HuH-7.5 (cell line): ENCODE results near the gene CTDSP1.
A peak's percentile ranks its signal among the peaks of the same experiment; 100 is the strongest.

Experiments
- DNase-seq: peaks from one replicate; pipeline ENCODE4 v3.0.0; 2011; ENCODE audit warnings: low spot score

The CTDSP1 gene, protein sequence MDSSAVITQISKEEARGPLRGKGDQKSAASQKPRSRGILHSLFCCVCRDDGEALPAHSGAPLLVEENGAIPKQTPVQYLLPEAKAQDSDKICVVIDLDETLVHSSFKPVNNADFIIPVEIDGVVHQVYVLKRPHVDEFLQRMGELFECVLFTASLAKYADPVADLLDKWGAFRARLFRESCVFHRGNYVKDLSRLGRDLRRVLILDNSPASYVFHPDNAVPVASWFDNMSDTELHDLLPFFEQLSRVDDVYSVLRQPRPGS

DNA sequence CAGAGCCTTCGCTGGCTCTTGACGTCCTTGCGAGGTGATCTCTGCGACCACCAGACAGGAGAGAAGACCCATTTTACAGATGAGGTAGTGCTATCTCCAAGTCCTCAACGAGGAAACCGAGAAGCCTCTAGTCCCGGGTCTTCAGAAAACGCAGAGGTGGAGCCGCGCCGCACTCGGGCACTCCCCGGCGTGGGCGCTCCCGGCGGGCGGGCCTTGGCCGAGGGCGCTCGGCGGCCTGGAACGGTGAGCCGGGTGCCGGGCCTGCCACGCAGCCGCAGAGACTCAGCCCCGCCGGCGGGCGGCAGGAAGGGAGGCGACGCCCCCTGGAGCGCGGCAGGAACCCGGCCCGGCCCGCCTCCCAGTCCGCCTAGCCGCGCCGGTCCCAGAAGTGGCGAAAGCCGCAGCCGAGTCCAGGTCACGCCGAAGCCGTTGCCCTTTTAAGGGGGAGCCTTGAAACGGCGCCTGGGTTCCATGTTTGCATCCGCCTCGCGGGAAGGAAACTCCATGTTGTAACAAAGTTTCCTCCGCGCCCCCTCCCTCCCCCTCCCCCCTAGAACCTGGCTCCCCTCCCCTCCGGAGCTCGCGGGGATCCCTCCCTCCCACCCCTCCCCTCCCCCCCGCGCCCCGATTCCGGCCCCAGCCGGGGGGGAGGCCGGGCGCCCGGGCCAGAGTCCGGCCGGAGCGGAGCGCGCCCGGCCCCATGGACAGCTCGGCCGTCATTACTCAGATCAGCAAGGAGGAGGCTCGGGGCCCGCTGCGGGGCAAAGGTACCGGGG lies at the start of gene CTDSP1:
TSS of gene CTDSP1 (plus strand) at position 478 of the 776 bp plus-strand sequence. CDS start at position 701, 223 bp downstream.
- DNase-seq = peak; percentile 92

GRCh38 chr2:218354045-218354444 lies 45.6 kb upstream of the CTDSP1 start:
- no peak for DNase-seq

GRCh38 chr2:218354850-218355443 lies 44.7 kb upstream of the CTDSP1 start:
- DNase-seq = no peak

DNA sequence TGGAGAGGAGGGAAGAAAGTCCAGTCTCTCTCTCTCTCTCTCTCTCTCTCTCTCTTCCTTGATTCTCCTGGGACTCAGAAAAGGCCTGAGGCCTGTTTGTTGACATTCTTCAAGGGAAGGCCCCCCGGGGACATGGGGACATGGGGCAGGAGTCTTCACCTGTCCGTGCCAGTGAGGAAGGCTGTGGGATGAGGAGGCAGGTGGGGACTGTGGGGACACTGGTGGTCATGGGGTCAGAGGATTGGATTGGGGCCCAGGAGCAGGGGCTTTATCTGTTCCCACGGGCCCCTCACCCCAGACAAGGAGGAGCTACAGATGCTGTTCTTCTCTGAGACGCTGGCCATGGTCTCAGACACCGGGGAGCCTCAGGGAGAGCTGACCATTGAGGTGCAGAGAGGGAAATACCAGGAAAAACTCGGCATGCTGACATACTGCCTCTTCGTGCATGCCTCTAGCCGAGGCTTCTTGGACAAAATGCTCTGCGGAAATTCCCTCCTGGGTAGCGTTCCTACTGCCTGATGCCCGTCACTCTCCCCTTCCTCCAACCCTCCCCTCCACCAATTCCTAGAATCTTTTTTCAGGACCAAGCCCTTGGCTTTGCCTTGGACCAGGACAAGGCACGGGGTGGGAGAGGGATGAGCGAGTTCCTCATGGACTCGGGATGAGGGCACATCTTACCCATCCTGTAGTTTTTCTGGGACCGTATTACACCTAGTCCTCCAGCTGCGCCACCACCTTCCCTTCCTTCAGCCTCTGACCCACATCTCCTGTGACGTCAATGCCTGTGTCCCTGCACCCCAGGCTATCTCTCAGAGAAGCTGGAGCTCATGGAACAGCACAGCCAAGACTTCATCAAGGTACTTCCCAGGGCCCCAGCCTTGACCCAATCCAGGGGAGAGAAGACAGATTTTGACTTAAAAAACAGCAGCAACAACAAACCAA lies 42.2 kb upstream of the CTDSP1 start:
- no peak for DNase-seq

DNA sequence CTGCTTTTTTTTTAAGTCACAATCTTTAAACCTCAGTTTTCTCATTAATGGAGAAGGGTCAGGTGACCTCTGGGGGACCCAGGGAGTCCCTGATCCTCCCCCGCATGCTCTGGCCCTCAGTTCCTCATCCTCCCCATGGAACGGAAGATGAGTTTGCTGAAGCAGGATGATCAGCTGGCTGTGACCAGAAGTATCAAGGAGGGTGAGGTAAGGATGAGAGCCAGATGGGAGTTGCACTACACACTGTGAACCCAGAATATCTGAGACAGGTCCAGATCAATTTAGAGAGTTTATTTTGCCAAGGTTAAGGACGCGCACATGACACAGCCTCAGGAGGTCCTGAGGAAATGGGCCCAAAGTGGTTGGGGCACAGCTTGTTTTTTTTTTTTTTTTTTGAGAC lies 39.2 kb upstream of the CTDSP1 start:
- DNase-seq = no peak

DNA sequence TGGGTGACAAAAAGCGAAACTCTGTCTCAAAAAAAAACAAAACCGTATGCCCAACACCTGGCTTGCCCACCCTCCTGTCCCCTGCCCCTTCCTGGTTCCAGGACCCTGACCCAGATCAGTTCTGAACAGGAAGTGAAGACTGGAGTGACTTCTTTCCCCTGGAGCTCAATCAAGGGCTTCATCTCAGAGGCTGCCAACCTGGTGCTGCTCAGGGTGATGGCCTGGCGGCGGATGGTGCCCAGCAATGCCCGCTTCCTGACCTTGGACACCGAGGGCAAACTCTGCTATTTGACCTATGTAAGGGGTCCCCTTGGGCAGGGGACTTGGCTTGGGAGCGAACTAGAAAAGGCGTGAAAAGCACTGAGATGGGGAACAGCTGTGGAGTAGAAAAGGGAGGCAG lies 37.1 kb upstream of the CTDSP1 start:
- DNase-seq = no peak

- DNase-seq = no peak
These were observed 35.9 kb upstream of the CTDSP1 start for GRCh38 chr2:218363736-218364135.

DNA sequence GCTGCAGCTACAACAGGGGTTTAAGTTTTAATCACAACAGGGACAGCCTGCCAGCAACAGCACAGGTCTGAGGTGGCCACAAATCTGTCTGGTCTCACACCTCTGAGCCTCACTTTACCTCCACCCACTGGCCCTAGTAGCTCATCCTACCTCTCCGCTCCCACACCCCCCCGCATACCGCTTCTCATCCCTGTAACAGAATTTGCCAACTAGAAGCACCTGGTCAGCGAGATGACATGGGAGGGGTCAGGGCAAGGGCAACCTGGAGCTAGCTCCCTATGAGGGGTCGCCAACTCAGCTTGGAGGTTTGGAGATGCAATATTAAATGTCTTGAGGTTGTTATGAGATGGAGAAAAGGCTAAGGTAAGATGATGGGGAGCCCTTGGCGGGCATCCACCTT lies 35.5 kb upstream of the CTDSP1 start:
- DNase-seq = no peak

- no peak for DNase-seq
These were observed 32.9 kb upstream of the CTDSP1 start for GRCh38 chr2:218366621-218367414.

- DNase-seq = peak; percentile 90
These were observed 32.1 kb upstream of the CTDSP1 start for GRCh38 chr2:218367415-218368149.

DNA sequence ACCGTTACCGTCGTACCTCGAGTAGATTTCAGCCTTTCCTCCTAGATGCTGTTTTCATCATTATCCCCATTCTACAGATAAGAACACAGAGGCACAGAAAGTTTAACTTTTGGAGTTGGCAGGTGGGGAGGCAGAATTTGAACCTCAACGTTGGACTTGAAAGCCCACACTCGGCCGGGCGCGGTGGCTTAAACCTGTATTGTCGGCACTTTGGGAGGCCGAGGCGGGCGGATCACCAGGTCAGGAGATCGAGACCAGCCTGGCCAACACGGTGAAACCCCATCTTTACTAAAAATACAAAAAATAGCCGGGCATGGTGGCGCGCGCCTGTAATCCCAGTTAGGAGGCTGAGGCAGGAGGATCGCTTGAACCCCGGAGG lies 31.5 kb upstream of the CTDSP1 start:
- DNase-seq = no peak

GRCh38 chr2:218368621-218369153 lies 31.0 kb upstream of the CTDSP1 start:
- peak; percentile 58 for DNase-seq

- DNase-seq = no peak
These were observed 30.3 kb upstream of the CTDSP1 start for GRCh38 chr2:218369330-218369729.

DNA sequence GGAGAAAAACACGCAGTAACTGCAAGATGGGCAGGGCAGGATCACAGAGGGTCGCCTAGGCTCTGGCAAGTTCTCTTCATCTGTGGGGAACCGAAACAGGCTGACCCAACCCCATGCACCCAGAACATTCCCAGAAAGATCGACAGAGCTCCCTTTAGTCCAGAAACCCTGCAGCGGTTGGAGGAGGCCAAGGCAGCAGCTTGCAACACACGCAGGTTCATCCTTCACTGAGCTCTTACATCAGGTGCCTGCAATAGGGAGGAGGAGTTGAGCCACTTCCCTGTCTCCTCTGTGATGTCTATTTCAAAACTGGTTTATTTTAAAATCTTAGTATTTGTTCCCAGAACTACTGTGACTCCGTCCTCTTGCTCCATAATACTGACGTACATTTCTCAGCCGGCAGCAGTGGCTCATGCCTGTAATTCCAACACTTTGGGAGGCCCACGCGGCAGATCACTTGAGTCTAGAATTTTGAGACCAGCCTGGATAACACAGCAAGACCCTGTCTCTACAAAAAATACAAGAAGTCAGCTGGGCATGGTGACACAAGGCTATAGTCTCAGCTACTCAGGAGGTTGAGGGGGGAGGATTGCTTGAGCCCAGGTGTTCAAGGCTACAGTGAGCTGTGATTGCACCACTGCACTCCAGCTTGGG lies 29.1 kb upstream of the CTDSP1 start:
- DNase-seq = no peak

- DNase-seq = no peak
These were observed 27.7 kb upstream of the CTDSP1 start for GRCh38 chr2:218371983-218372350.

DNA sequence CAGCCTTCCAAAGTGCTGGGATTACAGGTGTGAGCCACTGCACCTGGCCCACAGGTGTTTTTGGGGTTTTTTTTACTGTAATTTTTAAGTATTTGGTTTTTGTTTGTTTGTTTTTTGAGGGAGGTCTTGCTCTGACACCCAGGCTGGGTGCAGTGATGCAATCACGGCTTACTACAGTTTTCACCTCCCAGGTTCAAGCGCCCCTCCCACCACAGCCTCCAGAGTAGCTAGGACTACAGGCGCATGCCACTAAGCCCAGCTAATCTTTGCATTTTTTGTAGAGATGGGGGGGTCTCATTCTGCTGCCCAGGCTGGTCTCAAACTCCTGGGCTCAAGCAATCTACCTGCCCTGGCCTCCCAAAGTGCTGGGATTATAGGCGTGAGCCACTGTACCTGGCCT lies 24.9 kb upstream of the CTDSP1 start:
- DNase-seq = no peak

GRCh38 chr2:218375212-218375611 lies 24.5 kb upstream of the CTDSP1 start:
- DNase-seq = no peak

GRCh38 chr2:218378053-218378452 lies 21.6 kb upstream of the CTDSP1 start:
- DNase-seq = no peak

- no peak for DNase-seq
These were observed 17.7 kb upstream of the CTDSP1 start, which contains the start of gene SLC11A1 for GRCh38 chr2:218381916-218382366. TSS of gene SLC11A1 (plus strand) at chr2:218382273. CDS start at chr2:218382369, 96 bp downstream.

GRCh38 chr2:218382785-218383184 lies 16.9 kb upstream of the CTDSP1 start:
- DNase-seq = no peak
